Suprapubic skin (tissue), 3 donors: ENCODE results near the gene GPC1.

ENCODE experiments used
- CTCF ChIP-seq, 2 donors: fragments of 200-600 bp in 1 of 2; fragments of 450-650 bp in 1 of 2; sonication (generic) in 1 of 2; IDR thresholded peaks; one replicate each; pipeline ENCODE4 v1.5.1; 2016 to 2019; ENCODE audit warnings: antibody characterized with exemption in 2 of 2, mild to moderate bottlenecking in 1 of 2, moderate library complexity in 1 of 2
- POLR2AphosphoS5 ChIP-seq, 3 donors: sonication (generic); formaldehyde crosslinking; IDR thresholded peaks; one replicate each; pipeline ENCODE4 v1.6.1; 2017; ENCODE audit warnings: antibody characterized with exemption in 3 of 3

- TF ChIP-seq POLR2AphosphoS5 (IDR thresholded peaks at IDR 0.05) (no peak), CTCF (IDR thresholded peaks at IDR 0.05) (no peak)
Measured at GRCh38 chr2:240399419-240400324, 35.8 kb upstream of the GPC1 start.
